ENCODE measurements around the gene C5AR1.
"Not testable (repeated sequence)": the region's sequence is repeated elsewhere in the genome, so short reads cannot be mapped to it uniquely, and the experiment has no call there.

The C5AR1 gene

GRCh38 chr19:47336765-47337718 lies 27.4 kb downstream of the C5AR1 start:
- DNase-seq = not testable (repeated sequence)

- no peak for DNase-seq
Measured at GRCh38 chr19:47339196-47339880, 29.7 kb downstream of the C5AR1 start.

GRCh38 chr19:47340477-47341208 lies 31.0 kb downstream of the C5AR1 start:
- no peak for DNase-seq

- no peak for DNase-seq
Measured at GRCh38 chr19:47341734-47342133, 32.1 kb downstream of the C5AR1 start.

GRCh38 chr19:47343194-47343802 lies 33.6 kb downstream of the C5AR1 start:
- no peak for DNase-seq

GRCh38 chr19:47344425-47344824 lies 34.8 kb downstream of the C5AR1 start:
- no peak for DNase-seq

GRCh38 chr19:47346024-47346423 lies 36.4 kb downstream of the C5AR1 start:
- DNase-seq = not testable (repeated sequence)

- DNase-seq = peak; percentile 99
Measured at GRCh38 chr19:47348819-47349795, 39.4 kb downstream of the C5AR1 start, which contains the start of gene DHX34. Gene DHX34, plus strand, starts transcription at chr19:47349315. Its CDS starts 3,716 bp downstream, at chr19:47353031.

- no peak for DNase-seq
Measured at GRCh38 chr19:47350630-47351029, 41.0 kb downstream of the C5AR1 start.

GRCh38 chr19:47351548-47351947 lies 41.9 kb downstream of the C5AR1 start:
- DNase-seq = no peak

- DNase-seq = no peak
Measured at GRCh38 chr19:47352095-47352494, 42.4 kb downstream of the C5AR1 start.

GRCh38 chr19:47353307-47353712 lies 43.6 kb downstream of the C5AR1 start:
- DNase-seq = no peak

GRCh38 chr19:47356900-47357299 lies 47.2 kb downstream of the C5AR1 start:
- no peak for DNase-seq

GRCh38 chr19:47357788-47358680 lies 48.4 kb downstream of the C5AR1 start:
- DNase-seq = no peak

- no peak for DNase-seq
Measured at GRCh38 chr19:47358936-47359335, 49.3 kb downstream of the C5AR1 start.

- DNase-seq = no peak
Measured at GRCh38 chr19:47362321-47362720, 52.7 kb downstream of the C5AR1 start.

- no peak for DNase-seq
Measured at GRCh38 chr19:47363758-47364531, 54.3 kb downstream of the C5AR1 start.

- not testable (repeated sequence) for DNase-seq
Measured at GRCh38 chr19:47365455-47365854, 55.8 kb downstream of the C5AR1 start.

- no peak for DNase-seq
Measured at GRCh38 chr19:47370045-47370611, 60.5 kb downstream of the C5AR1 start.
